HL-60 (cell line): ENCODE data around the gene SH3BP1.
"Not testable (repeated sequence)": the region's sequence is repeated elsewhere in the genome, so short reads cannot be mapped to it uniquely, and the experiment has no call there.

ENCODE experiments used
- DNase-seq, 2 experiments: peaks; one replicate each; pipeline ENCODE4 v3.0.0-alpha.2; 2010 to 2020; ENCODE audit warnings: low read depth in 1 of 2, low spot score in 1 of 2
- H3K27ac ChIP-seq: fragments of 250-450 bp; sonication (Bioruptor Pico); replicated peaks from 2 replicates; pipeline ENCODE4 v1.5.1; 2020; ENCODE audit warnings: mild to moderate bottlenecking, moderate library complexity
- H3K27me3 ChIP-seq: fragments of 250-450 bp; sonication (Bioruptor Pico); 2 replicates; pipeline ENCODE4 v1.5.1; 2021; ENCODE audit warnings: mild to moderate bottlenecking, moderate library complexity; ENCODE audit not compliant: insufficient read depth, poor library complexity, severe bottlenecking
- H3K4me3 ChIP-seq: replicated peaks from 2 replicates; pipeline ENCODE4 v1.5.1; 2011; ENCODE audit warnings: mild to moderate bottlenecking, control low read depth, low read length; ENCODE audit not compliant: insufficient read depth
- CTCF ChIP-seq: IDR thresholded peaks from one replicate; pipeline ENCODE4 v1.5.1; 2011; ENCODE audit warnings: low read length, control low read depth, inconsistent platforms; ENCODE audit not compliant: insufficient read depth
- GABPA ChIP-seq: IDR thresholded peaks from 2 replicates; pipeline ENCODE4 v1.6.1; 2012; ENCODE audit warnings: low read depth
- POLR2AphosphoS5 ChIP-seq: IDR thresholded peaks from 2 replicates; pipeline ENCODE4 v1.6.1; 2012; ENCODE audit warnings: low read depth
- REST ChIP-seq: IDR thresholded peaks from 2 replicates; pipeline ENCODE4 v1.6.1; 2012; ENCODE audit warnings: low read depth; ENCODE audit not compliant: insufficient replicate concordance
- SPI1 ChIP-seq: IDR thresholded peaks from 2 replicates; pipeline ENCODE4 v1.6.1; 2012; ENCODE audit warnings: low read depth, mild to moderate bottlenecking, borderline replicate concordance

Gene SH3BP1

GRCh38 chr22:37690407-37690806, 50.9 kb downstream of the SH3BP1 start:
- no peak for DNase-seq
- Histone ChIP-seq H3K4me3 (no peak overlapping the region), H3K27ac (no peak overlapping the region), H3K27me3 (no peaks in the 10 kb centered on the region)
- no peak for TF ChIP-seq POLR2AphosphoS5
- TF ChIP-seq CTCF, result no peak
- TF ChIP-seq SPI1, result no peak
- TF ChIP-seq REST, result no peak
- no peak for TF ChIP-seq GABPA

GRCh38 chr22:37690901-37691504, 51.5 kb downstream of the SH3BP1 start:
- TF ChIP-seq CTCF, result no peak
- no peak for TF ChIP-seq SPI1
- TF ChIP-seq REST, result no peak
- no peak for TF ChIP-seq GABPA
- no peaks in the 10 kb centered on the region for H3K27me3 ChIP-seq
- H3K27ac ChIP-seq, result no peak overlapping the region
- no peak for DNase-seq
- H3K4me3 ChIP-seq, result no peak overlapping the region

- H3K27ac ChIP-seq, result no peak overlapping the region
- no peak for TF ChIP-seq CTCF
- TF ChIP-seq POLR2AphosphoS5, result no peak
- TF ChIP-seq SPI1, result no peak
- H3K27me3 ChIP-seq, result no peaks in the 10 kb centered on the region
- no peak overlapping the region for H3K4me3 ChIP-seq
- DNase-seq, result no peak
These were observed 53.3 kb downstream of the SH3BP1 start for GRCh38 chr22:37692627-37693285.

GRCh38 chr22:37694131-37694530, 54.7 kb downstream of the SH3BP1 start:
- H3K27me3 ChIP-seq, DNase-seq, H3K4me3 ChIP-seq, H3K27ac ChIP-seq: not testable (repeated sequence)

GRCh38 chr22:37696260-37696656, 56.8 kb downstream of the SH3BP1 start:
- H3K4me3 ChIP-seq, H3K27me3 ChIP-seq, DNase-seq, H3K27ac ChIP-seq: not testable (repeated sequence)
